GM21390 (cell line): Measurements from ENCODE around the gene CACNA1C.

Source experiments
- ATAC-seq: cut with Tn5 transposase; IDR thresholded peaks from one replicate; pipeline ENCODE4 v1.9.1; 2021; ENCODE audit not compliant: unreplicated experiment

CACNA1C gene

DNA sequence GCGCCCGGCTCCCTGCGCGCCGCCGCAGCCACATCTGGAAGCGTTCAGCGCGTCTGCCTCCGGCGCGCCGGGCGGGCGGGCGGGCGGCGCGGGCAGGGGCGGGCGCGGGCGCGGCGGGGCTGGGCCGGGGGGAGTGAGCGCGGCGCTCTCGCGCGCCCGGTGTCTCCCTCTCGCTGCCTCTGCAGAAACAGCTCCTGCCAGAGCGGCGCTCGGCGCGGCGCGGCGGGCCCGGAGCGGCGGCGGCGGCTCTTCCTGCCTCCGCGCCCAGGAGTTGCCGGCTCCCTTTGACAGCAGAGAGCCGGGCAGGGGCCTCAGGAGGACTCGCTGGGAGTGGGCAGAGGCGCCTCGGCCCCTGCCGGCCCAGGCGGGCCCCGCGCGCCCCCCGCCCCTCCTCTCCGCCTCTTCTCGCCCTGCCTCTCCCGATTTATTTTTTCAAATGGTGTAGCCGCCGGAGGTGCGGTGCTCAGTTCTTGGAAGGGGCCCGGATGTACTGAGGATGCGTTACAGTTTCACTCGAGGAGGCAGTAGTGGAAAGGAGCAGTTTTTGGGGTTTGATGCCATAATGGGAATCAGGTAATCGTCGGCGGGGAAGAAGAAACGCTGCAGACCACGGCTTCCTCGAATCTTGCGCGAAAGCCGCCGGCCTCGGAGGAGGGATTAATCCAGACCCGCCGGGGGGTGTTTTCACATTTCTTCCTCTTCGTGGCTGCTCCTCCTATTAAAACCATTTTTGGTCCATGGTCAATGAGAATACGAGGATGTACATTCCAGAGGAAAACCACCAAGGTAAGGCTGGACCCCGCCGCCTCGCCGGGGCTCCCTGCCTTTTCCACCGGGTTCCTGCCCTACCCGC is at the start of gene CACNA1C:
Gene CACNA1C (plus strand): TSS at position 162 of the 853 bp plus-strand sequence. CDS start 576 bp downstream, at position 738.
- ATAC-seq: no peak

- peak; percentile 14 for ATAC-seq
Measured at GRCh38 chr12:2003676-2004112, 49.1 kb upstream of the CACNA1C start.

- peak; percentile 98 for ATAC-seq
Measured at GRCh38 chr12:2004113-2004929, 48.5 kb upstream of the CACNA1C start, which contains the start of gene DCP1B. DCP1B (minus strand) TSS chr12:2004457; CDS start chr12:2004431, 26 bp downstream.

DNA sequence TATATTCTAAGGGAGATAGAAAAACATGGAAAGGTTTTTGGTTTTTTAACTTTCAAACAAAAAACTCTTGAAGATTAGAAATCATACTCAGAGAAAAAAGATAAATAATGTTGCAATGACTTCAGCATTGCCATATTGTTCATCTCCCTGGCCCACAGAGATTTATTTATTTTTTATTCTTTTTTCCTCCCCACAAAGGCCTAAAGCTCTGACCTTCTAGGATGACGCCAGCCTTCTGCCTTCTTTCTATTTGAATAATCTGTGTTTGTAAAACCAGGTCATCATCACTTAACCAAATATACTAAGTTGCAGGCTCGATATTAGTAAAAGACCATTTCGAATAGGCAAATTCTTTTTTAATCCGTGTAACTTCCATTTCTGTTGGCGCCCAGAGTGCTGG is 44.1 kb upstream of the CACNA1C start:
- no peak for ATAC-seq

DNA sequence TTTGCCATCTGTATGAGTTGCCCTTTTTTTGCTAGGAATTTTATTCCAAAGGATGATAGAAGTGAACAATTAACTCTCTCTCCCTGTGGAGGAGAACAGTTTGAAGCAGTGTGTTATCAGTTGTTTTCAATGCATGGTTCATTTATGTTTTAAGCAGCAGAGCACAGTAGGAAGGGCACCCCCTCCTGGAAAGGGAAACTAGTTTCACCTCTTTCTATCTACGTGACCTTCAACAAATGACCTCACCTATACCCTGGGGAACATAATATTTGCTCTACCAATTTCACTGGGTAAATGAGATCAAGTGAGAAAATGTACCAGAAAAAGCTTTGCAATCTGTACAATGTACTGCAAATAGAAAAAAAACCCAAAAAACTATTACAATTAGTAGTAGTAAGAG is 43.2 kb upstream of the CACNA1C start:
- ATAC-seq: no peak

- no peak for ATAC-seq
Measured at GRCh38 chr12:2011643-2012607, 40.9 kb upstream of the CACNA1C start.

- no peak for ATAC-seq
Measured at GRCh38 chr12:2013086-2013485, 39.7 kb upstream of the CACNA1C start.

DNA sequence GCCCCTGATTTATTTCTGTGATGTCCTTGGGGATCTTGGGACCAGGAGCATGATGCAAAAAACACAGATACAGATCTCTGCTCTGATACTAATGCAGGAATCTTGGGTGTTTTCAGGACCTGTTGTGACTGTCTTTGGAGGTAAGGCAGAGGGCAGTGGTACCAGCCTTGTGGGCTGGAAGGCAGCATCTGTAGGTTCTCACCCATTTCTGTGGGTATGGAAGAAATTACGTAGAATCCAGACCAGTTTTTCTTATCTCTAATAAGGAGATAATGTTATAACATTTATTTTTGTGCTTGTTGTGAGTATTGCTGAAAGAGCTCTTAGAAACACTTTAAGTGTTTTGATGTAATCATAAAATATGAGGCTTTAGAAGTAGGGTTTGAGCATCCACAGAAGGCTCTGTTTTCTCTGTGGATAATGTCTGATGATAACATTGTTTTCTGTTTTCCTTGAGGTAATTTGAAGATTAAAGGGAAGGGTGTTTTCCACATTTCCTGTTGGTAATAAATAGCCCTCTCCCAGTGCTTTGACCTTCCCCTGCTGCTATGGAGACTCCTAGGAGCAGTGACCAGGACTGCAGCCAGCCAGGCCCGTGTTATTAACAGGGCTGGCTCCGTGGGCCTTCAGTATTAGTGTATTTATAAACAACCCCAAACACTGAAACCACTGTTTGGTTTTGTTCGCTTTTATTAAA is 39.1 kb upstream of the CACNA1C start:
- ATAC-seq: no peak

DNA sequence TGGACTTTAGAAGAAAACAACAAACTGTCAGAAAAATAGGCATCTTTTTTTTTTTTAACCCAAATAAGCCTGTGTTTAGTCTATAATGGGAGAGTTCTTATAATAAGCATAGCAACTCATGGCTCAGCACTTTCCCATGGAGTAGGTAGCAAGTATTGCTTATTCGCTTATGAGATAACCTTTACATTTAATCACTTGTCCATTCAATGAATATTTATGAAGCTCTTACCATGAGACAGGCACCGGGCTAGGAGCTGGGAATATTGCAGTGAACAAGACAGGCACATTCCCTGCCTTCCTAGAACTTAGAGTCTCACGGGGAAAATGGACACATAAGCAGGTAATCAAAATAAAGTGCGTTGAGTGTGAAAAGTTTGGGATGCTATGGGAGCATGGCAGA is 38.6 kb upstream of the CACNA1C start:
- no peak for ATAC-seq

- ATAC-seq: no peak
Measured at GRCh38 chr12:2016862-2017545, 35.8 kb upstream of the CACNA1C start.

DNA sequence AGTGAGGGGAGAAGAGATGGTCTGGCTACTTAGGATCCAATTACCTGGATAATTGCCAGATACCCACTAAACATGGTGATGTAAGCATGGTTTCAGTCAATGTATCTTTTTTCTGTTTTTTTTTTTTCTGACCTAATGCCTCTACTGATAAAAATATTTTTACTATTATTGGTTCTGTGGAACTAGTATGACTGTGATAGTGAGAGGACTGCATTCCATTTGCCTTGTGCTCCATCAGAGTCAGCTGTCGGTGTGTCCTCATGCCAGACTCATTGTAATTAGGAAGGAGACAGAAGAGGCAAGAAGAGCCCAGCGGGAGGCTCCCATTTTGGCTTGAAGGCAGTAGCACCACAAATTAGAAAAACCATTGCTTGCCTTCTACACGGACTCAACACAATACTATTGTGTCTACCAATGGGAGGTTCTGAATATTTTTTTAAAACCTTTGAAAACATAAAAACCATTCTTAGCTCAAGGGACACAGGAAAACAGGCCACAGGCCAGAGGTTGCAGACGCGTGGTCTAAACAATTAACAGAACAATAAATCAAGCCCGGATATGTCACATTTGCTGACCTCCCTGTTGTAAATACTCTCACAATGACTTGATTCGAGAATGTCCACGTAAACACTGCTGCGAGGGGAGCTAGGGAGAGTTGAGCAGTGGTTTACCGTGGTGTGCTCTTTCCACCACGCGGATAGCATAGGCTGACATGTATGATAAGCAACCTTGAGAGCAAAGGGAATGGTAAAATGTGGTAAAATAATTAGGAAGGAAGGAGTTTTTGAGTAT is 35.0 kb upstream of the CACNA1C start:
- ATAC-seq: no peak

DNA sequence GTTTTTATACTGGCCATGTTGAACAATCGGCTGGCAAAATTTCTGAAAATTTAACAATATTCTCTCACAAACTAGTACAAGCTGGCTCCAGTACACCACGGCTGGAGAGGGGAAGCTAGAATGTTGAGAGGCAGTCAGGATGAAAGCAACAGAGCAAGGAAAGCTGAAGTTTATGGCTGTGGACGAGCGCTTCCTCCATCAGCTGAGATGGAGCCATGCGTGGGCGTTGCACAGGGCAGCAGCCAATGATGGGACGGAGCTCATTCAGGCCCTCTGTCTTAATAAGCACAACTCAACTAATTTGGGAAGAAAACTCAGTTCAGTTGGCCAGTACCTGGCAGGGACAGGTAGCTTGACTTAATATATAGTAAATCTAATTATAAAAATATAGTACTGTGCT is 34.4 kb upstream of the CACNA1C start:
- no peak for ATAC-seq

DNA sequence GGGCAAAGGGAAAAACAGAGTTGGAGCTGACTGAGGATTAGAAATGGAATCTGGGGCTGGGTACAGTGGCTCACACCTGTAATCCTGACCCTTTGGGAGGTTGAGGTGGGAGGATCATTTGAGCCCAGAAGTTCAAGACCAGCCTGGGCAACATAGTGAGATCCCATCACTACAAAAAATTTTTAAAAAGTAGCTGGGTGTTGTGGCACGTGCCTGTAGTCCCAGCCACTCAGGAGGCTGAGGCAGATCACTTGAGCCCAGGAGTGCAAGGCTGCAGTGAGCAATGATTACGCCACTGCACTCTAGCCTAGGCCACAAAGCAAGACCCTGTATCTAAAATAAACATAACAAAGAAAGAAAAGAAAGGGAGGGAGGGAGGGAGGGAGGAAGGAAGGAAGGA is 33.7 kb upstream of the CACNA1C start:
- ATAC-seq: no peak

- ATAC-seq: no peak
Measured at GRCh38 chr12:2020511-2020910, 32.3 kb upstream of the CACNA1C start.

DNA sequence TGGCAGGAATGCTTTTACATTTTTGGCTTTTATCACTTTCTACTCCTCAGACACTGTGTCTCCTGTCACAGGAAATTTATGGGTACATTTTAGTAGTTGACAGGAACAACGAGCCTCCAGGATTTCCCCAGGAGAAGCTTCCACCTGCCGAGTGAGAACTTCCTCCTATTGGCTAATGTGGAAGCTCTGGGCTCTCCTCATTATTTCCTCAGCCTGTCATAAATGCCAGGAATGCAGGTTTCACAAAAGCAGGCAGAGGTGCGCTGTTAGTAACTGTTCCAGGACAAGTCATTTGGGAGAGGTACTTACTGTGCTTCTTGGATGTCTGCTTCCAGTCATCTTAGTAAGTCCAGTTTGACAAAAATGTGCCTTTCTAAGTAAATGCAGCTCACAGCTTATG is 29.4 kb upstream of the CACNA1C start:
- no peak for ATAC-seq

GRCh38 chr12:2027351-2027750 is 25.4 kb upstream of the CACNA1C start:
- no peak for ATAC-seq

DNA sequence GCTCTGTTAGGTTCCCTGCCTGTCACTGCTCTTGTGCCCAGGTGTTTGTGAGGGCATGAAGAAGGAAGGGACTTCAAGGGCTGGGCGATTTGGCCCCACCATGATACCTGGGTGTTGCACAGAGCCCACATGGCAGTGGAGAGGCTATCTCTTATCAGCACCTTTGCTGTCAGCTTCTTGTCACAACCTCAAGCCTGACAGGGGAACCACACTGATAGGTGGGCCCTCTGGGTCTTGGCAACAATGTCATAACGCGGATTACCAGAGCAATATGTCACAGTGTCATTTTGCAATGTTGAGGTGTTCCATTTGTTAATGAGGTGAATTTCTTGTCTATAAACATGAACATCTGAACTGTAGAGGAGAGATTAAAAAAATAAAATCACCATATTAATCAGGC is 22.9 kb upstream of the CACNA1C start:
- no peak for ATAC-seq

- ATAC-seq: no peak
Measured at GRCh38 chr12:2032506-2032905, 20.3 kb upstream of the CACNA1C start.
